Stomach smooth muscle (tissue), 2 donors: ENCODE results near the gene CLCN6.
"Not testable (repeated sequence)": the region's sequence is repeated elsewhere in the genome, so short reads cannot be mapped to it uniquely, and the experiment has no call there.

Source experiments
- H3K27ac ChIP-seq: one replicate; pipeline ENCODE4 v1.7.0; 2013; ENCODE audit warnings: mild to moderate bottlenecking, low read length, inconsistent platforms
- H3K27me3 ChIP-seq, 2 donors: one replicate each; pipeline ENCODE4 v1.7.0; 2013; ENCODE audit warnings: low read length in 2 of 2; ENCODE audit not compliant: insufficient read depth in 2 of 2, control insufficient read depth in 1 of 2
- H3K36me3 ChIP-seq, 2 donors: one replicate each; pipeline ENCODE4 v1.7.0; 2013; ENCODE audit warnings: low read length in 2 of 2; ENCODE audit not compliant: control insufficient read depth in 2 of 2, insufficient read depth in 2 of 2
- H3K4me1 ChIP-seq: one replicate; pipeline ENCODE4 v1.7.0; 2013; ENCODE audit warnings: low read length; ENCODE audit not compliant: control insufficient read depth, insufficient read depth
- H3K4me3 ChIP-seq, 2 donors: one replicate each; pipeline ENCODE4 v1.7.0; 2013; ENCODE audit warnings: low read length in 2 of 2
- H3K9ac ChIP-seq, 2 donors: one replicate each; pipeline ENCODE4 v1.7.0; 2013; ENCODE audit warnings: low read length in 2 of 2, mild to moderate bottlenecking in 1 of 2
- H3K9me3 ChIP-seq, 2 donors: one replicate each; pipeline ENCODE4 v1.7.0; 2013; ENCODE audit warnings: low read length in 2 of 2; ENCODE audit not compliant: control insufficient read depth in 2 of 2
- donor health status: healthy.
- donor health status: Pancreatic carcinoma.

CLCN6 gene

GRCh38 chr1:11796036-11796828 is 9.8 kb upstream of the CLCN6 start:
- H3K9me3 ChIP-seq, result no peaks in the 10 kb centered on the region
- no peaks in the 10 kb centered on the region for H3K27me3 ChIP-seq
- no peak overlapping the region for H3K9ac ChIP-seq
- H3K4me3 ChIP-seq, result no peak overlapping the region
- peaks cover 7% of the 10 kb centered on the region for H3K4me1 ChIP-seq
- peaks cover 51 to 60% of the 10 kb centered on the region in 2 donors for H3K36me3 ChIP-seq
- H3K27ac ChIP-seq, result peak overlapping the region; percentile 24

GRCh38 chr1:11797525-11798216 is 8.3 kb upstream of the CLCN6 start:
- H3K9me3 ChIP-seq, result no peaks in the 10 kb centered on the region
- no peak overlapping the region for H3K27ac ChIP-seq
- H3K27me3 ChIP-seq, result no peaks in the 10 kb centered on the region
- H3K4me3 ChIP-seq, result no peak overlapping the region
- H3K36me3 ChIP-seq, result peaks cover 47 to 53% of the 10 kb centered on the region in 2 donors
- no peak overlapping the region for H3K9ac ChIP-seq
- H3K4me1 ChIP-seq, result peaks cover 9% of the 10 kb centered on the region

DNA sequence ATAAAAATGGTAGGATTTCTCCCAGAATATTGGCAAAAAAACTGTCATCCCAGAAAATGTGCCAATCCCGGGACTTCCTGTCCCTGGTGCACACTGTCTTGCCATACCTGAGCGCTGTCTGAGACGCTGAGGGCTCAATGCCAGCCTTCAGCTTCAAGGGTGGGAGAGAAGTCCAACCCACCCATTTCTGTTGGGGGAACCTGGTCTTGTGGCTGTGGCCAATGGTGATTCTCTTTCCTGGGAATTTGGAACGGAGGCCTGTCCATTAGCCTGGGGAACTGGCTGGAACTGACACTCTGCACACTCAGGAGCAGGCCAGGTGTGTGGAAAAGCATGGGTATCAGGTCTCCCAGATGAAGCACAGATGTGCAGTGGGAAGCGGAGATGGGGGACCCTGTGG is 6.9 kb upstream of the CLCN6 start:
- H3K27me3 ChIP-seq, result no peaks in the 10 kb centered on the region
- H3K9me3 ChIP-seq, result no peaks in the 10 kb centered on the region
- peaks cover 24% of the 10 kb centered on the region for H3K4me1 ChIP-seq
- H3K9ac ChIP-seq, result no peak overlapping the region
- H3K4me3 ChIP-seq, result no peak overlapping the region
- H3K27ac ChIP-seq, result no peak overlapping the region
- peaks cover 40 to 47% of the 10 kb centered on the region in 2 donors for H3K36me3 ChIP-seq

- no peaks in the 10 kb centered on the region for H3K27me3 ChIP-seq
- H3K27ac ChIP-seq, result no peak overlapping the region
- no peak overlapping the region for H3K4me3 ChIP-seq
- H3K4me1 ChIP-seq, result peaks cover 32% of the 10 kb centered on the region
- no peaks in the 10 kb centered on the region for H3K9me3 ChIP-seq
- no peak overlapping the region for H3K9ac ChIP-seq
- H3K36me3 ChIP-seq, result peaks cover 32 to 39% of the 10 kb centered on the region in 2 donors
Measured at GRCh38 chr1:11799896-11800295, 6.1 kb upstream of the CLCN6 start.

DNA sequence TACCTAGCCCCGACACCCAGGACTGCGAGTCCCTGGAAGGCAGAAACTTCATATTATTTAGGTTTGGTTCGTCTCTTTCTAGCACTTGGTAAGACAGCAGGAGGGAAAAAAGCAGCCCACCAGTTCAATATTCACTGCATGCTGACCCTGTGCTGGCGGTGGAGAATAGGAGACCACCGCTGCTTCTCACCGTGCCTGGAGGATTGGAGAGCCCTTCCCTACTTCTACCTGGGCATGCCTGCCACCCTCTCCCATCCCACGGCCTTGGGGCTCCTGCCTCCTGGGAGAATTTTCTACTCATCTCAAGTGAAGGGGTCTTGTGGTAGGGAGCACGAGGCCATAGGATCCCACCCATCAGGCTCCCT is 5.6 kb upstream of the CLCN6 start:
- Histone ChIP-seq H3K36me3 (peaks cover 27 to 35% of the 10 kb centered on the region in 2 donors), H3K9ac (no peak overlapping the region), H3K27me3 (no peaks in the 10 kb centered on the region), H3K4me1 (peaks cover 36% of the 10 kb centered on the region), H3K9me3 (no peaks in the 10 kb centered on the region), H3K27ac (no peak overlapping the region), H3K4me3 (no peak overlapping the region)

GRCh38 chr1:11800756-11801433 is 5.1 kb upstream of the CLCN6 start:
- H3K4me3 ChIP-seq, result no peak overlapping the region

GRCh38 chr1:11802616-11802972 is 3.4 kb upstream of the CLCN6 start:
- Histone ChIP-seq H3K9me3 (no peaks in the 10 kb centered on the region), H3K9ac (peak overlapping the region; percentile 68 to 76), H3K27ac (peak overlapping the region; percentile 96), H3K27me3 (no peaks in the 10 kb centered on the region), H3K36me3 (peaks cover 14 to 23% of the 10 kb centered on the region in 2 donors), H3K4me1 (peaks cover 46% of the 10 kb centered on the region), H3K4me3 (peak overlapping the region; percentile 70 to 84)

More at GRCh38 chr1:11800756-11801433, 5.1 kb upstream of the CLCN6 start:
- H3K36me3 ChIP-seq, result peaks cover 22 to 30% of the 10 kb centered on the region in 2 donors
- no peak overlapping the region for H3K27ac ChIP-seq
- no peaks in the 10 kb centered on the region for H3K27me3 ChIP-seq
- H3K4me1 ChIP-seq, result peaks cover 36% of the 10 kb centered on the region
- no peaks in the 10 kb centered on the region for H3K9me3 ChIP-seq
- H3K9ac ChIP-seq, result no peak overlapping the region

GRCh38 chr1:11802973-11803885 is 2.8 kb upstream of the CLCN6 start:
- H3K27me3 ChIP-seq, result no peaks in the 10 kb centered on the region
- peak overlapping the region; percentile 70 to 84 for H3K4me3 ChIP-seq
- peak overlapping the region; percentile 68 to 76 for H3K9ac ChIP-seq
- peaks cover 46% of the 10 kb centered on the region for H3K4me1 ChIP-seq
- H3K36me3 ChIP-seq, result peaks cover 13 to 21% of the 10 kb centered on the region in 2 donors
- H3K9me3 ChIP-seq, result no peaks in the 10 kb centered on the region
- peak overlapping the region; percentile 96 for H3K27ac ChIP-seq

- peaks cover 13 to 16% of the 10 kb centered on the region in 2 donors for H3K36me3 ChIP-seq
- not testable (repeated sequence) for H3K27me3 ChIP-seq, H3K9me3 ChIP-seq
- peak overlapping the region; percentile 91 to 93 for H3K4me3 ChIP-seq
- peak overlapping the region in 1 of 2 donors; percentile 92 for H3K9ac ChIP-seq
- H3K27ac ChIP-seq, result peak overlapping the region; percentile 96
- peaks cover 51% of the 10 kb centered on the region for H3K4me1 ChIP-seq
Measured at GRCh38 chr1:11803924-11804665, 1.9 kb upstream of the CLCN6 start.
